ENCODE data around the gene FCRL6. TPM values are rescaled to one million over a fixed set of nuclear protein-coding genes. Genes with fewer than 3 reads are reported as not detected.

FCRL6 gene
- total RNA-seq (1 to 10 TPM; 2.1 TPM), polyA plus RNA-seq (100 to 1,000 TPM in 1 of 3 donors, 1 to 10 TPM in 2; 2.1 to 127 (median 6.6) TPM), total RNA-seq (0 to 1.1 (median 0.08) reads per million in 6 experiments)

- H3K27ac Mint-ChIP-seq: peak within 1 kb of the TSS in 7 of 10 donors; percentile 4 to 85 (median 60)
- H3K4me3 Mint-ChIP-seq: peak within 1 kb of the TSS in 7 of 10 donors; percentile 23 to 92 (median 70)
- DNase-seq (no peak), ATAC-seq (no peak)
- no peaks in the 10 kb centered on the region for H3K9me3 Mint-ChIP-seq
- H3K27me3 Mint-ChIP-seq: peaks cover 0 to 2% (median 0%) of the 10 kb centered on the region in 5 donors
- peaks cover 26 to 69% (median 43%) of the 10 kb centered on the region in 4 donors for H3K4me1 Mint-ChIP-seq
- POLR2A ChIA-PET: no interaction called here
- peaks cover 0 to 4% (median 0%) of the 10 kb centered on the region in 3 donors for H3K36me3 Mint-ChIP-seq
These were observed at the start of gene FCRL6 for GRCh38 chr1:159802111-159802510. Gene FCRL6, plus strand, starts transcription at chr1:159802360. Its CDS starts 65 bp downstream, at chr1:159802425.

DNA sequence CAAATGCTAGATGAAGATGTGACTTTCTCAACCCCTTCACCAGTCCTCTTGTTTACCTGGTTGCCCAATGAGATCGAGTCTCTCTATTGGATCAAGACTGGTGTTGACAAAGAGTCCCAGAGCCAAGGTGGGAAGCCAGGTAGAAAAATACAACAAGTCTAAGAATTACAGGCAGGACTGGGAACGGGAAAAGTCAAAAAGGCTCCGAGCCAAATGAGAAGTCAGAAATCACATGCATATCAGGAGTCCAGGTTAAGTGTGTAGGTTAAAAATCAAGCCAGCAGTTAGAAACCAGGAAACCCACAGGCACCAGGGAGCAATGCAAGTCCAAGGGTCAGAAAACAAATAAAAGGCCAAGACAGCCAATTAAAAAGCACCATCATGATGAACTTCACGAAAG, 48.8 kb upstream of the FCRL6 start:
- ATAC-seq (no peak), DNase-seq (no peak)
- POLR2A ChIA-PET: no interaction called here
- Mint-ChIP-seq H3K27me3 (peaks cover 0 to 9% (median 5%) of the 10 kb centered on the region in 5 donors), H3K9me3 (no peaks in the 10 kb centered on the region), H3K4me3 (no peak overlapping the region), H3K27ac (no peak overlapping the region), H3K4me1 (no peaks in the 10 kb centered on the region), H3K36me3 (no peaks in the 10 kb centered on the region)

DNA sequence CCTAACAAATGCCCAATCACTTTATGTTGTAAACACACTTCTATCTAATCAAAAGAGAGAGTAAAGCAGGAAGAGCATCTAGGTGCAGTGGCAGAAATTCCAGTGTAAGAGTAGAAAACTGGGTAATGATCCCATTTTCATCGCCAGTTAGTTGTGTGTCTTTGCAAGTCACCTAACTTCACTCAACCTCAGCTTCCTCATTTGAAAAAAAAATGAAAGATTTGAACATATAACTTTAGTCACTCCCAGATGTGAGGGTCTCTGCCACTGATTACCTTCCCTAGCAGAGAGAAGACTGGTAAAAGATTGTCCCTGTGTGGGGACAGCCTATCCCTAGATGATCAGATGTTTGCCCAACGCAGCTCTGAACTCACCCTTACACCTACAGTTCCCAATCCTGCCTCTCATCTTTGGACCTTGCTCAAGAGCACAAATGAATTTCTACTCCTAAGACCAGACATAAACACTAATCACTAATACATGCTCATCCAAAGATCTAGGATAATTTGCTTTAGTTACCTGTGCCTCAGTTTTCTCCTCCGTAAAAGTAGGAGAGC, 46.6 kb upstream of the FCRL6 start:
- DNase-seq (no peak), ATAC-seq (no peak)
- H3K27me3 Mint-ChIP-seq: peaks cover 0 to 9% (median 5%) of the 10 kb centered on the region in 5 donors
- no peak overlapping the region for H3K27ac Mint-ChIP-seq
- no peaks in the 10 kb centered on the region for H3K4me1 Mint-ChIP-seq
- no peak overlapping the region for H3K4me3 Mint-ChIP-seq
- H3K36me3 Mint-ChIP-seq: no peaks in the 10 kb centered on the region
- no peaks in the 10 kb centered on the region for H3K9me3 Mint-ChIP-seq
- POLR2A ChIA-PET: no interaction called here

GRCh38 chr1:159756397-159756796, 45.8 kb upstream of the FCRL6 start:
- H3K4me3 Mint-ChIP-seq: no peak overlapping the region
- POLR2A ChIA-PET: no interaction called here
- DNase-seq: no peak
- H3K36me3 Mint-ChIP-seq: no peaks in the 10 kb centered on the region
- ATAC-seq: no peak
- no peaks in the 10 kb centered on the region for H3K4me1 Mint-ChIP-seq
- no peak overlapping the region for H3K27ac Mint-ChIP-seq
- H3K9me3 Mint-ChIP-seq: peaks cover 0 to 2% (median 0%) of the 10 kb centered on the region in 9 donors
- peaks cover 2 to 8% (median 4%) of the 10 kb centered on the region in 5 donors for H3K27me3 Mint-ChIP-seq

DNA sequence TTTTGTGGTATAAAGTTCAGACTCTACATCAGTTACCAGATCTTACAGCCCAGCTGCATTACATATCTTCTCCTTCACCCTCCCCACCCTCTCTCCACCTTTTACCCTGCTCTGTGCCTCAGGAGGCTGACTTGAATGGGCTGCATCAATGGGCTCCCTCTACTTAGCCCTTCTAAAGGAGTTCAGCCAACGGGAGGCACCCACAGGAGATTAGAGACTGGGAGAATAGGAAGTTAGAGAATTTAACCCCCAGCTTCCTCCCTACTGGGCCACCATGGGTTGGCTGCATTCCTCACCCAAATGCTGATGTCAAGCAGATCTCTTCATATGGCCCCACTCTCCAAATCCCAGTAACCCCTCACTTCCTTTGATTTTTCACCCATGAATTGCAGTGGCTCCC, 38.5 kb upstream of the FCRL6 start:
- DNase-seq (no peak), ATAC-seq (no peak)
- POLR2A ChIA-PET: no interaction called here
- H3K36me3 Mint-ChIP-seq: no peaks in the 10 kb centered on the region
- H3K9me3 Mint-ChIP-seq: peaks cover 0 to 4% (median 0%) of the 10 kb centered on the region in 9 donors
- no peak overlapping the region for H3K27ac Mint-ChIP-seq
- no peak overlapping the region for H3K4me3 Mint-ChIP-seq
- H3K27me3 Mint-ChIP-seq: peaks cover 2 to 13% (median 9%) of the 10 kb centered on the region in 5 donors
- no peaks in the 10 kb centered on the region for H3K4me1 Mint-ChIP-seq

GRCh38 chr1:159765806-159766205, 36.4 kb upstream of the FCRL6 start:
- POLR2A ChIA-PET: no interaction called here
- Mint-ChIP-seq H3K4me1 (no peaks in the 10 kb centered on the region), H3K4me3 (no peak overlapping the region), H3K9me3 (peaks cover 0 to 4% (median 0%) of the 10 kb centered on the region in 9 donors), H3K27me3 (peaks cover 5 to 23% (median 9%) of the 10 kb centered on the region in 5 donors), H3K27ac (no peak overlapping the region), H3K36me3 (no peaks in the 10 kb centered on the region)
- ATAC-seq (no peak), DNase-seq (no peak)

DNA sequence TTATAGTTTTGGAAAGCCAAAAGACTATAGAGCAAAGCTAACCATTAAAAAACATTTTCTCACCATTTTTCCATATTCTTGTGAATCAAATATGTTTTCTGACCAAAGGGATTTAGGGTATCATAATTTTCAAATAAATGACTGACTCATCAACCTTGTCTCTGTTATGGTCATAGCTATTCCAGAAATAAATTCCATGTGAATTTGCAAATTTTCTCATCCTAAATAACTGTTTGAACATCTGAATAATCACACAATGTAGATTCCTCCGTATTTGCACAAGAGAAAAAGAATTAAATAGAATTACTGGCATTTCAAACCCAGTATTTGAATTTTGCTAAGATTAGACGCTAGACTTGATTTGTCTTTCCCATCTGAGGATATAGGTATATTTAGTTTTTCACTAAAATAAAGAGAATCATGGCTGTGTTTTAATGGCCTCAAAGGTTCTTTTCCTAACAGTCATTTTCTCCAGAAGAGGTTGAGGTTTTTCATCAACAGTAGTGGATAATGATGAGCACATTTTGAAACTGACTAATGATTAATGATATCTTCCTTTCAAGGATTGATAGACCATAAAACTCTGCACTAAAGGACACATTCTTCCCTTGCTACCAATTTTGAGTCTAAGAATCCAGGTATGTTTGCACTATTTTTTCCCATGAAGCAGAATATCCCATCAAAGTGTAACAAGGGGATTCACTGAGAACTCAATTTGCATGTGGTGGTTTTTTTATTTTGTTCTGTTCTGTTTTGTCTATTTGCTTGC, 30.8 kb upstream of the FCRL6 start:
- no peaks in the 10 kb centered on the region for H3K36me3 Mint-ChIP-seq
- peaks cover 2 to 16% (median 8%) of the 10 kb centered on the region in 5 donors for H3K27me3 Mint-ChIP-seq
- ATAC-seq (no peak), DNase-seq (no peak)
- no peak overlapping the region for H3K4me3 Mint-ChIP-seq
- H3K9me3 Mint-ChIP-seq: no peaks in the 10 kb centered on the region
- H3K27ac Mint-ChIP-seq: no peak overlapping the region
- H3K4me1 Mint-ChIP-seq: no peaks in the 10 kb centered on the region
- POLR2A ChIA-PET: no interaction called here

DNA sequence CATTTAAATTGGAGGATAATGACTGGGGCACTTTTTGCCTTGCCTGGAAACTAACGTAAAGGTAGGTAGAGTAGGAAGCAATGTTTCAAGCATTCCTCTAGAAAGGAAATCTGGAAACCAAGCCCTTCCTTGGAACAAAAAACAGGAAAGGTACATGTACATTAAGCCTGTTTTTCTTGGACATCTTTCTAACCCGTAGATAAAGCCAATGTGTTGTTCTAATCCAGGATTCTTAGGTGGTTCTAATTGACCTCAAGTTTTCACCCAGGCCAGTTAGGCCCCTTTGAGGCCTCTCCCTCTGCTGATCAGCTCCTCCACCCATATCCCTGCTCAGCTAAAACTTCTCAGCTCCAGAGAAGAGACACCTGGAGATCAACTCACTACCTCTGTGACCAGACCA, 27.7 kb upstream of the FCRL6 start:
- Mint-ChIP-seq H3K9me3 (no peaks in the 10 kb centered on the region), H3K4me3 (no peak overlapping the region), H3K27ac (no peak overlapping the region), H3K27me3 (peaks cover under 1 to 9% (median 4%) of the 10 kb centered on the region in 5 donors), H3K36me3 (no peaks in the 10 kb centered on the region), H3K4me1 (peaks cover 0 to 11% (median 7%) of the 10 kb centered on the region in 4 donors)
- POLR2A ChIA-PET: no interaction called here
- ATAC-seq: no peak
- no peak for DNase-seq

DNA sequence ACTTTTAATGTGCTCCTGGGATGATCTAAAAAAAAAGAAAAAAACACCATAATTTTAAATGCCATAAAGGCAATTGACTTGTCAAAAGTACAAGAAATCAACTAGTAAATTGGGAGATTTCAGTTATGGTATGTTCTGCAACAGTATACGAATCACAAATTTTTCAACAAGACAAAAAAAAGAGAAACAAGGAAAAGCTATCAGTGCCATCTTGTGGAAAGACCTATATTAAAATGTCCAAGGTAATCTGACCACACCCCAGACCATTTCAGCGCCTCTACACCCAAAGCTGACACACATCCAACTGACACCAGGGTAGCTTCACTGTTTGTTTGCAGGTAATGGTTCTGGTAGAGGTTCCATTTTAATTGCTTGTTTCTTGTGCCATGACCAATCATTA, 26.4 kb upstream of the FCRL6 start:
- no peak for ATAC-seq
- peak overlapping the region in 1 of 10 donors; percentile 8 for H3K27ac Mint-ChIP-seq
- H3K4me1 Mint-ChIP-seq: peaks cover 0 to 23% (median 16%) of the 10 kb centered on the region in 4 donors
- no peak for DNase-seq
- no peak overlapping the region for H3K4me3 Mint-ChIP-seq
- H3K27me3 Mint-ChIP-seq: peaks cover 0 to 9% (median 2%) of the 10 kb centered on the region in 5 donors
- POLR2A ChIA-PET: no interaction called here
- H3K36me3 Mint-ChIP-seq: no peaks in the 10 kb centered on the region
- no peaks in the 10 kb centered on the region for H3K9me3 Mint-ChIP-seq

DNA sequence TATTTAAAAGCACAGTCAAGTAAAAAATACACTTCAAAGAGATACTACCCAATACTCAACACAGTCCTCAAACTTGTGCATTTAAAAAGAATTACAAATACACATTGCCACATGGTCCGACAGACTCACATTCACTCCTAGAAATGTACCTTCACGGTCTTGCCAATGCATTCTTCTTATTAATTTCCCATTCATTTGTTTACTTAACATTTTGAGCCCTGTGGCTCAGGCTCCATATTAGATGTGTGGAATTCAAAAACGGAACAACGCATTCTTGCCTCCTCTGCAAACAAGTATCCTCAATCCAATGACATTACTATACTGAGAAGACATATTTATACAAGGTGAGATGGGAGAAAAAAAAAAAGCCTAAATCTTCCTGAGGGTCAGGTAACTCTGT, 23.9 kb upstream of the FCRL6 start:
- H3K36me3 Mint-ChIP-seq: no peaks in the 10 kb centered on the region
- H3K27me3 Mint-ChIP-seq: peaks cover 0 to 3% (median 0%) of the 10 kb centered on the region in 5 donors
- H3K4me3 Mint-ChIP-seq: peak overlapping the region in 3 of 10 donors; percentile 2 to 85 (median 54)
- peaks cover 3 to 32% (median 31%) of the 10 kb centered on the region in 4 donors for H3K4me1 Mint-ChIP-seq
- peak overlapping the region in 3 of 10 donors; percentile 3 to 44 (median 23) for H3K27ac Mint-ChIP-seq
- no peaks in the 10 kb centered on the region for H3K9me3 Mint-ChIP-seq
- DNase-seq: no peak
- no peak for ATAC-seq
- POLR2A ChIA-PET: no interaction called here

- peak overlapping the region; percentile 55 to 89 (median 86) for H3K4me3 Mint-ChIP-seq
- H3K9me3 Mint-ChIP-seq: no peaks in the 10 kb centered on the region
- DNase-seq (no peak), ATAC-seq (no peak)
- H3K27me3 Mint-ChIP-seq: peaks cover 0 to 3% (median 0%) of the 10 kb centered on the region in 5 donors
- peaks cover 7 to 42% (median 34%) of the 10 kb centered on the region in 4 donors for H3K4me1 Mint-ChIP-seq
- H3K27ac Mint-ChIP-seq: peak overlapping the region in 5 of 10 donors; percentile 2 to 72 (median 57)
- no peaks in the 10 kb centered on the region for H3K36me3 Mint-ChIP-seq
- POLR2A ChIA-PET: no interaction called here
These were observed 22.7 kb upstream of the FCRL6 start for GRCh38 chr1:159779403-159779851.

GRCh38 chr1:159780583-159781582, 21.3 kb upstream of the FCRL6 start, which contains the start of gene DUSP23:
Gene DUSP23, plus strand, starts transcription at chr1:159780962. Its CDS starts 139 bp downstream, at chr1:159781101.
- H3K9me3 Mint-ChIP-seq: no peaks in the 10 kb centered on the region
- H3K4me1 Mint-ChIP-seq: peaks cover 11 to 44% (median 34%) of the 10 kb centered on the region in 4 donors
- H3K27me3 Mint-ChIP-seq: peaks cover 0 to 2% (median 0%) of the 10 kb centered on the region in 5 donors
- no peaks in the 10 kb centered on the region for H3K36me3 Mint-ChIP-seq
- H3K4me3 Mint-ChIP-seq: peak within 1 kb of the TSS; percentile 82 to 92 (median 87)
- POLR2A ChIA-PET: interaction anchor here (1.0 to 2.2 kb wide), 2 partner anchors 144 to 145 kb away, joined by 4 to 6 read pairs; partner anchors contain the start of gene TAGLN2
- ATAC-seq: peak; percentile 97
- peak within 1 kb of the TSS; percentile 72 to 95 (median 90) for H3K27ac Mint-ChIP-seq
- DNase-seq: peak; percentile 91 to 96 (median 95)

Data from naive thymus-derived CD8-positive, alpha-beta T cell (primary cell).